WTC11 (cell line): ENCODE results near the gene AP1S1. TPM values are rescaled to one million over a fixed set of nuclear protein-coding genes. Genes with fewer than 3 reads are reported as not detected.

Experiments
- ATAC-seq: fragments of 200-7000 bp; cut with Tn5 transposase; 2 replicates; pipeline ENCODE4 v1.10.0; 2021; ENCODE audit warnings: mild to moderate bottlenecking, moderate library complexity
- CTCF ChIA-PET: fragments of 300-600 bp; sonication (Branson Sonifier 250); formaldehyde crosslinking; loops from one replicate; lab custom pipeline; 2021; ENCODE audit warnings: antibody characterized with exemption; lab: Charles Lee
- POLR2A ChIA-PET: fragments of 350-600 bp; sonication (Branson Sonifier 250); formaldehyde crosslinking; loops from one replicate; lab custom pipeline; 2021; ENCODE audit warnings: antibody characterized with exemption; lab: Charles Lee
- DNase-seq: peaks from one replicate; pipeline ENCODE4 v3.0.0; 2021; ENCODE audit warnings: low spot score
- H3K27ac Mint-ChIP-seq: 2 replicates; pipeline ENCODE4 v1.8.0; 2021; ENCODE audit warnings: mixed read lengths
- H3K27me3 Mint-ChIP-seq: 2 replicates; pipeline ENCODE4 v1.8.0; 2021; ENCODE audit warnings: low read depth, mild to moderate bottlenecking, moderate library complexity, mixed read lengths
- H3K36me3 Mint-ChIP-seq: 2 replicates; pipeline ENCODE4 v1.8.0; 2021; ENCODE audit warnings: mixed read lengths
- H3K4me1 Mint-ChIP-seq: 2 replicates; pipeline ENCODE4 v1.8.0; 2022; ENCODE audit warnings: mixed read lengths
- H3K4me3 Mint-ChIP-seq: 2 replicates; pipeline ENCODE4 v1.8.0; 2021; ENCODE audit warnings: mild to moderate bottlenecking, moderate library complexity, mixed read lengths
- H3K9me3 Mint-ChIP-seq: 2 replicates; pipeline ENCODE4 v1.8.0; 2021; ENCODE audit warnings: mixed read lengths
- ATF2 ChIP-seq: sonication (generic); formaldehyde crosslinking; IDR thresholded peaks from 2 replicates; pipeline ENCODE4 v1.8.1; 2022; ENCODE audit warnings: low read depth, missing genetic modification reagents, borderline replicate concordance
- CBFB ChIP-seq: sonication (generic); formaldehyde crosslinking; IDR thresholded peaks from 2 replicates; pipeline ENCODE4 v1.8.1; 2022; ENCODE audit warnings: mild to moderate bottlenecking, low read depth, missing genetic modification reagents
- E2F4 ChIP-seq: sonication (generic); formaldehyde crosslinking; IDR thresholded peaks from 2 replicates; pipeline ENCODE4 v1.8.1; 2022; ENCODE audit warnings: low read depth, mild to moderate bottlenecking, moderate library complexity, missing genetic modification reagents, borderline replicate concordance
- ELF4 ChIP-seq: sonication (generic); formaldehyde crosslinking; IDR thresholded peaks from 2 replicates; pipeline ENCODE4 v1.8.1; 2022; ENCODE audit warnings: low read depth, mild to moderate bottlenecking, moderate library complexity, missing genetic modification reagents
- EMX1 ChIP-seq: fragments of 250-450 bp; sonication (Bioruptor Pico); IDR thresholded peaks from 2 replicates; pipeline ENCODE4 v1.8.0; 2021; ENCODE audit warnings: mild to moderate bottlenecking
- ESRRA ChIP-seq: sonication (generic); formaldehyde crosslinking; IDR thresholded peaks from 2 replicates; pipeline ENCODE4 v1.8.1; 2022; ENCODE audit warnings: mild to moderate bottlenecking, missing genetic modification reagents, borderline replicate concordance
- GRHL2 ChIP-seq: fragments of 250-450 bp; sonication (Bioruptor Pico); IDR thresholded peaks from 2 replicates; pipeline ENCODE4 v1.8.0; 2022; ENCODE audit warnings: mild to moderate bottlenecking, moderate library complexity; ENCODE audit not compliant: insufficient replicate concordance, severe bottlenecking
- HMGXB4 ChIP-seq: sonication (generic); formaldehyde crosslinking; IDR thresholded peaks from 2 replicates; pipeline ENCODE4 v1.8.1; 2023; ENCODE audit warnings: mild to moderate bottlenecking, moderate library complexity, missing genetic modification reagents
- IRF2 ChIP-seq: sonication (generic); formaldehyde crosslinking; IDR thresholded peaks from 2 replicates; pipeline ENCODE4 v1.8.0; 2022; ENCODE audit warnings: low read depth, missing genetic modification reagents, borderline replicate concordance
- KAT7 ChIP-seq: sonication (generic); formaldehyde crosslinking; IDR thresholded peaks from 2 replicates; pipeline ENCODE4 v1.8.1; 2023; ENCODE audit warnings: missing genetic modification reagents, mild to moderate bottlenecking, borderline replicate concordance
- NFE2L1 ChIP-seq: sonication (generic); formaldehyde crosslinking; IDR thresholded peaks from 2 replicates; pipeline ENCODE4 v1.8.1; 2023; ENCODE audit warnings: missing genetic modification reagents
- NFYB ChIP-seq: sonication (generic); formaldehyde crosslinking; conservative IDR thresholded peaks from 2 replicates; pipeline ENCODE4 v1.8.0; 2022; ENCODE audit warnings: low read depth, missing genetic modification reagents
- TCF7 ChIP-seq: sonication (generic); formaldehyde crosslinking; IDR thresholded peaks from 2 replicates; pipeline ENCODE4 v1.8.0; 2022; ENCODE audit warnings: mild to moderate bottlenecking, low read depth, missing genetic modification reagents, moderate library complexity
- USF1 ChIP-seq: sonication (generic); formaldehyde crosslinking; IDR thresholded peaks from 2 replicates; pipeline ENCODE4 v1.8.0; 2022; ENCODE audit warnings: mild to moderate bottlenecking, missing genetic modification reagents
- ZMAT4 ChIP-seq: fragments of 250-450 bp; sonication (Bioruptor Pico); IDR thresholded peaks from 2 replicates; pipeline ENCODE4 v1.9.0; 2021; ENCODE audit warnings: mild to moderate bottlenecking
- ZNF121 ChIP-seq: sonication (generic); formaldehyde crosslinking; IDR thresholded peaks from 2 replicates; pipeline ENCODE4 v1.8.0; 2023; ENCODE audit warnings: missing genetic modification reagents
- ZNF416 ChIP-seq: fragments of 250-450 bp; sonication (Bioruptor Pico); IDR thresholded peaks from 2 replicates; pipeline ENCODE4 v1.9.0; 2021; ENCODE audit warnings: mild to moderate bottlenecking, inconsistent platforms
- ZNF423 ChIP-seq: fragments of 250-450 bp; sonication (Bioruptor Pico); IDR thresholded peaks from 2 replicates; pipeline ENCODE4 v2.1.2; 2022; ENCODE audit warnings: mild to moderate bottlenecking, moderate library complexity
- total RNA-seq: library from RNA; stranded (reverse); gene quantifications from 3 replicates; pipeline ENCODE4 v1.2.3, GENCODE V29; 2021

Gene AP1S1
- total RNA-seq, 1 experiment from 2014 or later, result 60.7 TPM

GRCh38 chr7:101159696-101160674 lies 5.7 kb downstream of the AP1S1 start:
- TF ChIP-seq GRHL2, result no peak
- no peak for TF ChIP-seq HMGXB4 (CRISPR knock-in tag)
- no peak for TF ChIP-seq ATF2 (CRISPR knock-in tag)
- no peak for TF ChIP-seq ELF4 (CRISPR knock-in tag)
- ATAC-seq (no peak), DNase-seq (no peak)
- H3K4me3 Mint-ChIP-seq, result no peak overlapping the region
- peaks cover 60% of the 10 kb centered on the region for H3K4me1 Mint-ChIP-seq
- POLR2A ChIA-PET, result no interaction called here
- no peaks in the 10 kb centered on the region for H3K9me3 Mint-ChIP-seq
- CTCF ChIA-PET, result interaction anchor here (1.0 to 9.0 kb wide), 7 partner anchors 14 to 84 kb away, joined by 4 to 109 read pairs (median 7); partner anchors contain the start of genes PLOD3, SERPINE1 and ZNHIT1
- H3K27me3 Mint-ChIP-seq, result peaks cover 16% of the 10 kb centered on the region
- H3K27ac Mint-ChIP-seq, result no peak overlapping the region
- peaks cover 5% of the 10 kb centered on the region; the same call in 1 of the 2 replicates for H3K36me3 Mint-ChIP-seq

- ATAC-seq, result no peak
- Mint-ChIP-seq H3K27me3 (peaks cover 25% of the 10 kb centered on the region), H3K36me3 (peaks cover 5% of the 10 kb centered on the region; the same call in 1 of the 2 replicates), H3K4me1 (peaks cover 58% of the 10 kb centered on the region)
- no peak for TF ChIP-seq CBFB (CRISPR knock-in tag)
- TF ChIP-seq ATF2 (CRISPR knock-in tag), result no peak
- no peak for TF ChIP-seq IRF2 (CRISPR knock-in tag)
- TF ChIP-seq ZNF121 (CRISPR knock-in tag), result no peak
- TF ChIP-seq ZNF423, result no peak
- no peak for TF ChIP-seq TCF7 (CRISPR knock-in tag)
- TF ChIP-seq E2F4 (CRISPR knock-in tag), result no peak
- no peak for TF ChIP-seq ZMAT4 (CRISPR knock-in tag)
- no peak for TF ChIP-seq ESRRA (CRISPR knock-in tag)
- TF ChIP-seq NFE2L1 (CRISPR knock-in tag), result no peak
- TF ChIP-seq USF1, result no peak
- no peak for TF ChIP-seq EMX1
- no peak for TF ChIP-seq KAT7 (CRISPR knock-in tag)
- no peak for TF ChIP-seq ZNF416 (CRISPR knock-in tag)
- no peak for TF ChIP-seq NFYB (CRISPR knock-in tag)
- TF ChIP-seq, all 79 proteins: peak for 0
- H3K4me3 Mint-ChIP-seq, result no peak overlapping the region
- DNase-seq, result no peak
- H3K27ac Mint-ChIP-seq, result no peak overlapping the region
- ChIA-PET POLR2A (interaction anchor here (1.4 kb wide), 1 partner anchor 13 kb away, joined by 4 read pairs; no protein-coding TSS in a partner anchor), CTCF (interaction anchor here (0.5 to 9.0 kb wide), 8 partner anchors 13 to 271 kb away, joined by 3 to 109 read pairs (median 6); partner anchors contain the start of genes PLOD3, SERPINE1, UFSP1 and ZNHIT1)
- no peaks in the 10 kb centered on the region for H3K9me3 Mint-ChIP-seq
Measured at GRCh38 chr7:101160910-101161309, 6.6 kb downstream of the AP1S1 start.
